ENCODE results near the gene PARP11. TPM values are rescaled to one million over a fixed set of nuclear protein-coding genes. Genes with fewer than 3 reads are reported as not detected.

PARP11 gene
- total RNA-seq, 3 donors from 2014 or later (not counting 1 experiment from before 2014, with no cell fraction given) = 18.8 to 27.3 (median 24.7) TPM

DNA sequence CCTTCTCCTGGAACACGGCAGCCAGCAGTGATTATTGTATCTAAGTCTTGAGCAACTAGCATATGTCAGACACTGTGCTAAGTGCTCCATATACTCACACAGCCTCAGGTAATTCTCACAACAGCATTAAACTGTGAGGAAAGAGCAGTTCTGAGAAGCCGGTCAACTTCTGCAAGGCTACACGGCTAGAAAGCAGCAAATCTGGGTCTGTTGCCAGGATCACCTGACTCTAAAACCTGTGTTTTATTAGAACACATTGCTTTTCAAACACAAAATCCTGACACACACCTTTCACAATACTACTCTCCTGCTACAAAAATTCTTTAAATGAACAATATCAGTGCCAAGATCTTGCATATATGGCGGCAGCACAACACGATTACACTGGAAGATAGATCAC, 70.5 kb downstream of the PARP11 start:
- H3K27ac Mint-ChIP-seq = no peak overlapping the region
- Histone ChIP-seq H3K36me3 (ENCODE audit: control insufficient read depth, insufficient read depth, low read length) (peaks cover 12% of the 10 kb centered on the region), H3K4me1 (ENCODE audit: control insufficient read depth, insufficient read depth, low read length) (no peaks in the 10 kb centered on the region), H3K27ac (ENCODE audit: low read length) (no peak overlapping the region), H3K27me3 (ENCODE audit: control insufficient read depth, insufficient read depth, low read length) (no peaks in the 10 kb centered on the region), H3K9me3 (ENCODE audit: control insufficient read depth, insufficient read depth, low read length) (no peaks in the 10 kb centered on the region), H3K4me3 (ENCODE audit: low read length) (no peak overlapping the region)
- WGBS (ENCODE audit: insufficient coverage) = 93% methylated on average over 5 of the region's 5 CpGs
- intact Hi-C loops (cut with micrococcal nuclease) = no loop called here
- no peaks in the 10 kb centered on the region for H3K27me3 Mint-ChIP-seq (ENCODE audit: low read depth in 2 of 2)
- H3K4me1 Mint-ChIP-seq = peaks cover 7 to 11% of the 10 kb centered on the region in 2 donors
- H3K36me3 Mint-ChIP-seq = peaks cover 11% of the 10 kb centered on the region
- DNase-seq (no peak), ATAC-seq (no peak)
- H3K9me3 Mint-ChIP-seq = no peaks in the 10 kb centered on the region
- no peak overlapping the region for H3K4me3 Mint-ChIP-seq
- TF ChIP-seq, protein P1, sequence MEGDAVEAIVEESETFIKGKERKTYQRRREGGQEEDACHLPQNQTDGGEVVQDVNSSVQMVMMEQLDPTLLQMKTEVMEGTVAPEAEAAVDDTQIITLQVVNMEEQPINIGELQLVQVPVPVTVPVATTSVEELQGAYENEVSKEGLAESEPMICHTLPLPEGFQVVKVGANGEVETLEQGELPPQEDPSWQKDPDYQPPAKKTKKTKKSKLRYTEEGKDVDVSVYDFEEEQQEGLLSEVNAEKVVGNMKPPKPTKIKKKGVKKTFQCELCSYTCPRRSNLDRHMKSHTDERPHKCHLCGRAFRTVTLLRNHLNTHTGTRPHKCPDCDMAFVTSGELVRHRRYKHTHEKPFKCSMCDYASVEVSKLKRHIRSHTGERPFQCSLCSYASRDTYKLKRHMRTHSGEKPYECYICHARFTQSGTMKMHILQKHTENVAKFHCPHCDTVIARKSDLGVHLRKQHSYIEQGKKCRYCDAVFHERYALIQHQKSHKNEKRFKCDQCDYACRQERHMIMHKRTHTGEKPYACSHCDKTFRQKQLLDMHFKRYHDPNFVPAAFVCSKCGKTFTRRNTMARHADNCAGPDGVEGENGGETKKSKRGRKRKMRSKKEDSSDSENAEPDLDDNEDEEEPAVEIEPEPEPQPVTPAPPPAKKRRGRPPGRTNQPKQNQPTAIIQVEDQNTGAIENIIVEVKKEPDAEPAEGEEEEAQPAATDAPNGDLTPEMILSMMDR (IDR thresholded peaks at IDR 0.05) = no peak

DNA sequence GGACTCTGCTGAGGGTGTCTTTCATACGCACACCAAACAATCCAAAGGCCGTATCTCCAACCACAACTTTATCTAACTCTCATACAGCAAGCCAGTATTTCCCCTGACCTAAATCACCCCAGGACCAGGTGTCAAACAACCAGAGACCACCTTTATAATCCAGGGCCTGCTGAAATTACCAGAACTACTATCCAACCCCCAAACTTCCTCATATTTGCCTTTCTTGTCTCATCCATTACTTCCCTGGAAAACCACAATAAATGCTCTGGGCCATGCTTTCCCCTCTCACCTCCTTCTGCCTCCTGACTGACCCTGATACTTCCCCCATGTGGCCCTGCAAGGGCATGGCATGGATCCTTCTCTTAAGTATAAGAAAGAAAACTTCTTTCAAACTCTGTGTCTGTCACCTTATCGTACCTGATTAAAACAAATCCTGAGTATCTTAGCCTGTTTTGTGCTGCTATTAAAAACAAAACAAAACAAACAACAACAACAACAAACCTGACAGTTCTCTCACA, 75.6 kb downstream of the PARP11 start:
- no peaks in the 10 kb centered on the region for H3K27me3 ChIP-seq (ENCODE audit: control insufficient read depth, insufficient read depth, low read length)
- DNase-seq (no peak), ATAC-seq (no peak)
- H3K4me3 ChIP-seq (ENCODE audit: low read length) = no peak overlapping the region
- Mint-ChIP-seq H3K27me3 (ENCODE audit: low read depth in 2 of 2) (no peaks in the 10 kb centered on the region), H3K4me1 (peaks cover 7 to 11% of the 10 kb centered on the region in 2 donors), H3K27ac (peak overlapping the region in 1 of 2 donors; percentile 10), H3K4me3 (no peak overlapping the region), H3K9me3 (no peaks in the 10 kb centered on the region), H3K36me3 (no peaks in the 10 kb centered on the region)
- 74% methylated on average over 3 of the region's 3 CpGs for WGBS (ENCODE audit: insufficient coverage)
- no peak overlapping the region for H3K27ac ChIP-seq (ENCODE audit: low read length)
- H3K9me3 ChIP-seq (ENCODE audit: control insufficient read depth, insufficient read depth, low read length) = no peaks in the 10 kb centered on the region
- H3K4me1 ChIP-seq (ENCODE audit: control insufficient read depth, insufficient read depth, low read length) = no peaks in the 10 kb centered on the region
- intact Hi-C loops (cut with micrococcal nuclease) = no loop called here
- TF ChIP-seq, protein P1 (IDR thresholded peaks at IDR 0.05) = no peak
- peaks cover 4% of the 10 kb centered on the region for H3K36me3 ChIP-seq (ENCODE audit: control insufficient read depth, insufficient read depth, low read length)

DNA sequence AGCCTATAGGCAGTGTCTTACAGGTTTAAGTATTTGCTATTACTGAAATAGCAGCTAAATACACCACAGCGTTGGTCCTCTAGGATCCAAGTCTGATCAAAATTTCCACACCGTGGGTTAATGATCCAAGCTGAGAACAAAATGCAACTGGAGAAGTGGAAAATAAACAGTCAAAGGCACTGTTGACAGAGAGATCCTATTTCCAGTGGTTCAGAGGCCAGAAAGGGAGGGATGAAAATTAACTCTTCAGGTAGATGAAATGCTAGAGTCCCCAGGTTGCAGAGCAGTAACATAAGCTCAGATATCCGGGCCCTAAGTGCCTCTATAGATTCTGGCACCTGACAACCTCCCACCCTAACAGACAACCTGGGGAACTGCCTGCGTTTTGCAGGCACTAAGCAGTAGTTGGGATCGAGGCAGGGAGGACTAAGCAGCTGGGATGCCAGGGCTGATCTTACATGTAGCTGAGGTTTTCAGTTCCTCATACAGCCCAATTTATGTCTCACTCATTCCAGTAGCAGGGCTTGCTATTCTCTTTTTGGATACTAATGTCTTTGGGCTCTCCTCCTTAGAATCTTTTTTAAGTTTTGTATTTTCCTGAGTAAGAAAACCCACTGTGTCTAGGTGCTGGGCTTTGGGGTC, 77.6 kb downstream of the PARP11 start:
- H3K9me3 Mint-ChIP-seq = no peaks in the 10 kb centered on the region
- intact Hi-C loops (cut with micrococcal nuclease) = no loop called here
- no peak for ATAC-seq
- H3K9me3 ChIP-seq (ENCODE audit: control insufficient read depth, insufficient read depth, low read length) = no peaks in the 10 kb centered on the region
- no peak overlapping the region for H3K4me3 ChIP-seq (ENCODE audit: low read length)
- TF ChIP-seq, protein P1 (IDR thresholded peaks at IDR 0.05) = no peak
- no peak overlapping the region for H3K27ac ChIP-seq (ENCODE audit: low read length)
- H3K4me3 Mint-ChIP-seq = no peak overlapping the region
- H3K27me3 ChIP-seq (ENCODE audit: control insufficient read depth, insufficient read depth, low read length) = no peaks in the 10 kb centered on the region
- H3K4me1 Mint-ChIP-seq = peaks cover under 1 to 2% of the 10 kb centered on the region in 2 donors
- no peak overlapping the region for H3K27ac Mint-ChIP-seq
- H3K36me3 ChIP-seq (ENCODE audit: control insufficient read depth, insufficient read depth, low read length) = peaks cover 3% of the 10 kb centered on the region
- no peaks in the 10 kb centered on the region for H3K4me1 ChIP-seq (ENCODE audit: control insufficient read depth, insufficient read depth, low read length)
- 90% methylated on average over 5 of the region's 5 CpGs for WGBS (ENCODE audit: insufficient coverage)
- no peak for DNase-seq
- peaks cover 6% of the 10 kb centered on the region for H3K36me3 Mint-ChIP-seq
- no peaks in the 10 kb centered on the region for H3K27me3 Mint-ChIP-seq (ENCODE audit: low read depth in 2 of 2)

DNA sequence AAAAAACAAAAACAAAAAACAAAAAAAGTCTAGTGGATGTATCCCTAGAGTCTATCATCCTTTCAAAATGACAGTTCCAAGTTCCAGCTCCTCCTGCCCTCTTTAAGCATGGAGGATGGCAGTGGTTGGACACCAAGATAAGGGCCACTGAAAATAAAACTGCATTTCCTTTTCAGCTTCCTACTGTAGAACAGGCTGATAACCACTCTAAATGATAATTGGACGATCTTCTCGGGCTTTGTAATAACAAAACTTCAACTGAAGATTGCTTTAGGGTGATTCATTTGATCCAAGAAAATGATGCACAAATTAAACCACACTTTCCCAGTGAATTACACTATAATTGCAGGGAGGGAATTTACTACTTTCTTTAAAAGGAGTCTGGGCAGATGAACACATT, 78.1 kb downstream of the PARP11 start:
- ATAC-seq = no peak
- no peaks in the 10 kb centered on the region for H3K27me3 Mint-ChIP-seq (ENCODE audit: low read depth in 2 of 2)
- no peak overlapping the region for H3K4me3 Mint-ChIP-seq

More for the DNA sequence above, 78.1 kb downstream of the PARP11 start:
- H3K4me1 Mint-ChIP-seq = no peaks in the 10 kb centered on the region
- Histone ChIP-seq H3K27ac (ENCODE audit: low read length) (no peak overlapping the region), H3K4me3 (ENCODE audit: low read length) (no peak overlapping the region), H3K36me3 (ENCODE audit: control insufficient read depth, insufficient read depth, low read length) (peaks cover 3% of the 10 kb centered on the region), H3K27me3 (ENCODE audit: control insufficient read depth, insufficient read depth, low read length) (no peaks in the 10 kb centered on the region), H3K9me3 (ENCODE audit: control insufficient read depth, insufficient read depth, low read length) (no peaks in the 10 kb centered on the region), H3K4me1 (ENCODE audit: control insufficient read depth, insufficient read depth, low read length) (no peaks in the 10 kb centered on the region)
- no peaks in the 10 kb centered on the region for H3K9me3 Mint-ChIP-seq
- WGBS (ENCODE audit: insufficient coverage) = 89% methylated on average over 2 of the region's 2 CpGs
- intact Hi-C loops (cut with micrococcal nuclease) = no loop called here
- DNase-seq = no peak
- TF ChIP-seq, protein P1 (IDR thresholded peaks at IDR 0.05) = no peak
- peaks cover 6% of the 10 kb centered on the region for H3K36me3 Mint-ChIP-seq
- H3K27ac Mint-ChIP-seq = no peak overlapping the region
